GM12878 (cell line): ENCODE results near the gene AKT3. TPM values are rescaled to one million over a fixed set of nuclear protein-coding genes. Genes with fewer than 3 reads are reported as not detected.

ENCODE experiments used
- ATAC-seq: fragments of 200-7000 bp; cut with Tn5 transposase; 3 replicates; pipeline ENCODE4 v1.9.1; 2020; ENCODE audit warnings: mild to moderate bottlenecking, moderate library complexity
- BruUV-seq: library from RNA; stranded (reverse); fragments of 400-500 nt; replicated peaks from 2 replicates; lab custom pipeline; 2021; lab: Mats Ljungman, UMichigan
- CTCF ChIA-PET: fragments of 300-600 bp; sonication (Branson Sonifier 250); formaldehyde crosslinking; extraction: SDS; loops from one replicate; lab custom pipeline; 2021; ENCODE audit warnings: inconsistent platforms; lab: Yijun Ruan, JAX
- POLR2A ChIA-PET: fragments of 350-600 bp; formaldehyde crosslinking; extraction: SDS; loops from one replicate; lab custom pipeline; 2021; ENCODE audit warnings: inconsistent platforms; lab: Charles Lee
- RAD21 ChIA-PET: fragments of 300-600 bp; sonication (Branson Sonifier 250); formaldehyde crosslinking; loops from one replicate; lab custom pipeline; 2023; ENCODE audit warnings: antibody characterized with exemption; ENCODE audit not compliant: unreplicated experiment; lab: Charles Lee
- SMC1A ChIA-PET: fragments of 300-600 bp; sonication (Branson Sonifier 250); formaldehyde crosslinking; loops from one replicate; lab custom pipeline; 2023; ENCODE audit not compliant: unreplicated experiment, uncharacterized antibody; lab: Charles Lee
- DNase-seq: peaks from one replicate; pipeline ENCODE4 v3.0.0-alpha.2; 2011; ENCODE audit warnings: low read depth, low spot score
- FAIRE-seq: peaks from 3 replicates; lab custom pipeline; 2011; peaks lifted over from hg19 to GRCh38; lab: Jason Lieb, UNC
- H2AFZ ChIP-seq: 2 replicates; pipeline ENCODE4 v1.6.0; 2011; ENCODE audit warnings: low read depth, low read length, control low read depth; ENCODE audit not compliant: control insufficient read depth
- H3K27ac ChIP-seq: 2 replicates; pipeline ENCODE4 v1.5.1; 2011; ENCODE audit warnings: control low read depth; ENCODE audit not compliant: control insufficient read depth, insufficient read depth
- H3K27me3 ChIP-seq, 2 experiments: replicated peaks in 1 of 2; 2 replicates each; pipeline versions ENCODE4 v1.6.0 to v1.6.1; 2011; ENCODE audit warnings: low read length in 1 of 2; ENCODE audit not compliant: control insufficient read depth in 2 of 2, insufficient read depth in 2 of 2
- H3K36me3 ChIP-seq, 2 experiments: 2 replicates each; pipeline ENCODE4 v1.5.1; 2011; ENCODE audit warnings: low read length in 1 of 2; ENCODE audit not compliant: control insufficient read depth in 2 of 2, insufficient read depth in 2 of 2
- H3K4me1 ChIP-seq: 2 replicates; pipeline ENCODE4 v1.6.1; 2011; ENCODE audit warnings: mild to moderate bottlenecking, low read length, moderate library complexity, mixed read lengths; ENCODE audit not compliant: control insufficient read depth, insufficient read depth
- H3K4me2 ChIP-seq: 2 replicates; pipeline ENCODE4 v1.6.0; 2011; ENCODE audit warnings: control low read depth; ENCODE audit not compliant: control insufficient read depth, insufficient read depth
- H3K4me3 ChIP-seq: fragments of 200-600 bp; sonication (generic); 2 replicates; pipeline ENCODE4 v1.5.1; 2016
- H3K79me2 ChIP-seq: 2 replicates; pipeline ENCODE4 v1.6.0; 2011; ENCODE audit warnings: low read length; ENCODE audit not compliant: control insufficient read depth, insufficient read depth
- H3K9ac ChIP-seq: 2 replicates; pipeline ENCODE4 v1.8.0; 2011; ENCODE audit warnings: low read length, control low read depth, mixed read lengths; ENCODE audit not compliant: control insufficient read depth, insufficient read depth
- H3K9me3 ChIP-seq: replicated peaks from 3 replicates; pipeline ENCODE4 v1.5.1; 2011; ENCODE audit warnings: mild to moderate bottlenecking, low read length; ENCODE audit not compliant: control insufficient read depth, insufficient read depth
- H4K20me1 ChIP-seq: 2 replicates; pipeline ENCODE4 v1.6.0; 2011; ENCODE audit not compliant: control insufficient read depth, insufficient read depth
- ATF3 ChIP-seq: IDR thresholded peaks from 2 replicates; pipeline ENCODE4 v1.6.1; 2011; ENCODE audit warnings: low read depth, mild to moderate bottlenecking, low read length, moderate library complexity, borderline replicate concordance; ENCODE audit errors: extremely low read depth
- CBFB ChIP-seq: IDR thresholded peaks from 2 replicates; pipeline ENCODE4 v1.6.1; 2016; ENCODE audit warnings: antibody characterized with exemption, low read depth
- DPF2 ChIP-seq: fragments of 450-650 bp; IDR thresholded peaks from 2 replicates; pipeline ENCODE4 v1.6.1; 2017; ENCODE audit warnings: mild to moderate bottlenecking
- HCFC1 ChIP-seq: fragments of 150-350 bp; IDR thresholded peaks from 2 replicates; pipeline ENCODE4 v1.6.1; 2014; ENCODE audit warnings: low read length
- KAT2A ChIP-seq: conservative IDR thresholded peaks from 2 replicates; pipeline ENCODE4 v1.6.1; 2011; ENCODE audit warnings: low read depth, low read length; ENCODE audit not compliant: control insufficient read depth
- MEF2B ChIP-seq: fragments of 450-650 bp; IDR thresholded peaks from 2 replicates; pipeline ENCODE4 v1.6.1; 2018; ENCODE audit warnings: mild to moderate bottlenecking, moderate library complexity; ENCODE audit not compliant: partially characterized antibody, poor library complexity, severe bottlenecking
- RAD21 ChIP-seq: IDR thresholded peaks from 2 replicates; pipeline ENCODE4 v1.6.1; 2011; ENCODE audit warnings: mild to moderate bottlenecking, low read depth, low read length, moderate library complexity; ENCODE audit not compliant: insufficient read depth
- RUNX3 ChIP-seq: IDR thresholded peaks from 2 replicates; pipeline ENCODE4 v1.6.1; 2012; ENCODE audit warnings: low read length, inconsistent platforms
- SMAD5 ChIP-seq: IDR thresholded peaks from 2 replicates; pipeline ENCODE4 v1.6.1; 2016; ENCODE audit warnings: antibody characterized with exemption, low read depth
- TAF1 ChIP-seq: IDR thresholded peaks from 2 replicates; pipeline ENCODE4 v1.6.1; 2011; ENCODE audit warnings: mild to moderate bottlenecking, low read depth, low read length, borderline replicate concordance
- ZNF207 ChIP-seq: fragments of 450-650 bp; IDR thresholded peaks from 2 replicates; pipeline ENCODE4 v1.6.1; 2014; ENCODE audit warnings: antibody characterized with exemption, mild to moderate bottlenecking, borderline replicate concordance
- ZNF622 ChIP-seq: fragments of 450-650 bp; IDR thresholded peaks from 2 replicates; pipeline ENCODE4 v1.6.1; 2017; ENCODE audit warnings: mild to moderate bottlenecking, inconsistent platforms
- WGBS: methylation state at CpG from one replicate; pipeline ENCODE4 v1.1.6; 2016; ENCODE audit warnings: low lambda C conversion rate; ENCODE audit not compliant: insufficient replicate concordance, insufficient coverage; ENCODE audit errors: missing lambda C conversion rate; 5-methylcytosine and 5-hydroxymethylcytosine counted together
- in situ Hi-C: fragments of 300-500 bp; cut with MboI; formaldehyde crosslinking; loops from 9 replicates; pipeline ENCODE4 v1.14.3; 2018; ENCODE audit warnings: mixed read lengths
- intact Hi-C: fragments of 100-400 bp; cut with micrococcal nuclease; formaldehyde crosslinking; loops from one replicate; pipeline ENCODE4 v1.14.2; 2022; ENCODE audit not compliant: unreplicated experiment
- polyA plus RNA-seq, 11 experiments: library from polyadenylated mRNA; depleted of rRNA in 4 of 11; unstranded in 6 of 11; stranded (reverse) in 5 of 11; fragments of >200 nt; fragmentation: Nextera tagmentation in 4 of 11; fragmentation: Illumina TruSeq in 1 of 11; extraction: Ambion mirVana in 4 of 11; extraction: Trizol in 1 of 11; gene quantifications; 1 replicate in 1 of 11; 2 replicates in 10 of 11; pipeline versions ENCODE4 v1.2.1 to v1.2.3, GENCODE V29; 2011 to 2016; ENCODE audit warnings: inconsistent platforms in 2 of 11, missing spikeins in 2 of 11, low read depth in 1 of 11
- total RNA-seq, 4 experiments: library from RNA; depleted of rRNA in 3 of 4; stranded (reverse); fragments of >200 nt in 3 of 4; fragmentation: Illumina TruSeq in 1 of 4; extraction: Trizol in 1 of 4; gene quantifications; 2 replicates each; pipeline versions ENCODE4 v1.2.1 to v1.2.3, GENCODE V29; 2013 to 2021

Gene AKT3
- total and polyA plus RNA-seq, 10 of the 15 experiments (the other 5 are each of a cell fraction or from before 2014, with no cell fraction given) = 0.03 to 0.56 (median 0.19) TPM

GRCh38 chr1:243716906-243717305, 133.1 kb downstream of the AKT3 start:
- no peak overlapping the region for H3K4me2 ChIP-seq
- no peak for TF ChIP-seq ZNF207
- TF ChIP-seq TAF1 = no peak
- TF ChIP-seq ATF3 = no peak
- 97% methylated on average over 1 of the region's 1 CpG for WGBS
- ChIA-PET SMC1A (interaction anchor here (1.0 to 2.8 kb wide), 4 partner anchors 8 to 35 kb away, joined by 3 to 8 read pairs (median 6); no protein-coding TSS in a partner anchor), CTCF (interaction anchor here (0.9 to 1.4 kb wide), 4 partner anchors 30 to 373 kb away, joined by 3 to 5 read pairs (median 3); no protein-coding TSS in a partner anchor), RAD21 (no interaction called here), POLR2A (no interaction called here)
- H3K4me1 ChIP-seq = no peaks in the 10 kb centered on the region
- no peak overlapping the region for H2AFZ ChIP-seq
- DNase-seq (no peak), ATAC-seq (no peak), FAIRE-seq (no peak)
- in situ Hi-C loops = no loop called here
- H3K36me3 ChIP-seq = no peaks in the 10 kb centered on the region
- H3K9ac ChIP-seq = no peak overlapping the region
- H4K20me1 ChIP-seq = no peaks in the 10 kb centered on the region
- intact Hi-C loops = no loop called here
- H3K79me2 ChIP-seq = no peaks in the 10 kb centered on the region
- BruUV-seq = no TSS peak
- no peak overlapping the region for H3K27ac ChIP-seq
- no peaks in the 10 kb centered on the region for H3K9me3 ChIP-seq
- H3K4me3 ChIP-seq = no peak overlapping the region
- H3K27me3 ChIP-seq = no peaks in the 10 kb centered on the region

- in situ Hi-C loops (no loop called here), intact Hi-C loops (no loop called here)
- Histone ChIP-seq H4K20me1 (no peaks in the 10 kb centered on the region), H3K9ac (no peak overlapping the region), H3K9me3 (no peaks in the 10 kb centered on the region; the same call in 2 of the 3 replicates), H3K79me2 (no peaks in the 10 kb centered on the region), H3K27me3 (no peaks in the 10 kb centered on the region), H3K36me3 (no peaks in the 10 kb centered on the region), H3K4me1 (no peaks in the 10 kb centered on the region), H3K27ac (no peak overlapping the region), H3K4me3 (no peak overlapping the region), H3K4me2 (no peak overlapping the region), H2AFZ (no peak overlapping the region)
- ChIA-PET CTCF (no interaction called here), POLR2A (no interaction called here), SMC1A (interaction anchor here (1.1 to 2.8 kb wide), 2 partner anchors 10 to 33 kb away, joined by 5 to 8 read pairs; no protein-coding TSS in a partner anchor), RAD21 (no interaction called here)
- ATAC-seq (no peak), DNase-seq (no peak), FAIRE-seq (no peak)
- 91% methylated on average over 3 of the region's 3 CpGs for WGBS
- no TSS peak for BruUV-seq
- TF ChIP-seq SMAD5 = no peak
- TF ChIP-seq MEF2B = no peak
- no peak for TF ChIP-seq HCFC1
- no peak for TF ChIP-seq DPF2
- TF ChIP-seq RAD21 = no peak
- no peak for TF ChIP-seq ZNF622
- no peak for TF ChIP-seq KAT2A
- no peak for TF ChIP-seq CBFB
- no peak for TF ChIP-seq RUNX3
These were observed 134.8 kb downstream of the AKT3 start for GRCh38 chr1:243715285-243715684.
